SU-DHL-6 (cell line): ENCODE results near the gene ACVR1.

Experiments used
- EZH2phosphoT487 ChIP-seq: fragments of 200-600 bp; sonication (generic), shearing (Covaris generic); conservative IDR thresholded peaks from 2 replicates; pipeline ENCODE4 v1.6.1; 2018; ENCODE audit warnings: mild to moderate bottlenecking, antibody characterized with exemption, low read length, moderate library complexity, mixed read lengths
- TF ChIP-seq, protein P1 (sequence below): fragments of 200-600 bp; sonication (generic); IDR thresholded peaks from one replicate; pipeline ENCODE4 v1.5.1; 2017; ENCODE audit warnings: antibody characterized with exemption, mild to moderate bottlenecking, low read length, moderate library complexity; ENCODE audit not compliant: insufficient read depth, poor library complexity, severe bottlenecking

DNA sequence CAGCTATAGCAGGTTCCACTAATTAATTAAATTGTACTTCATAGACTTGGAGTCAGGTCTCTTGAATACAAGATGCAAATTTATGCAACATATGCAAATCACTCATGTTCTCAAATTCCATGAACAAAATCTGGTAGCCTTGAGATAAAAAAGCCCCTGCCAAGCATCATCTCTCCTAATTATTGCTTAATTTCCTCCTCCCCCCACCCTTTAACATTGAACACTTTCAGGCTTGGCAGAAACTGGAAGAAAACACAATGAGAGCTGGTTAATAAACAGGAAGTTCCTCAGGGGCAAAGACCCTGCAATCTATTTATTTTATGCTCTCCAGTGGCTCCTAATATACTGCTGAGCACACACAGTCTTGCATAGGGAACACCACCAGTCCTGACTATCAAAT, 35.6 kb upstream of the ACVR1 start:
- TF ChIP-seq, protein P1, sequence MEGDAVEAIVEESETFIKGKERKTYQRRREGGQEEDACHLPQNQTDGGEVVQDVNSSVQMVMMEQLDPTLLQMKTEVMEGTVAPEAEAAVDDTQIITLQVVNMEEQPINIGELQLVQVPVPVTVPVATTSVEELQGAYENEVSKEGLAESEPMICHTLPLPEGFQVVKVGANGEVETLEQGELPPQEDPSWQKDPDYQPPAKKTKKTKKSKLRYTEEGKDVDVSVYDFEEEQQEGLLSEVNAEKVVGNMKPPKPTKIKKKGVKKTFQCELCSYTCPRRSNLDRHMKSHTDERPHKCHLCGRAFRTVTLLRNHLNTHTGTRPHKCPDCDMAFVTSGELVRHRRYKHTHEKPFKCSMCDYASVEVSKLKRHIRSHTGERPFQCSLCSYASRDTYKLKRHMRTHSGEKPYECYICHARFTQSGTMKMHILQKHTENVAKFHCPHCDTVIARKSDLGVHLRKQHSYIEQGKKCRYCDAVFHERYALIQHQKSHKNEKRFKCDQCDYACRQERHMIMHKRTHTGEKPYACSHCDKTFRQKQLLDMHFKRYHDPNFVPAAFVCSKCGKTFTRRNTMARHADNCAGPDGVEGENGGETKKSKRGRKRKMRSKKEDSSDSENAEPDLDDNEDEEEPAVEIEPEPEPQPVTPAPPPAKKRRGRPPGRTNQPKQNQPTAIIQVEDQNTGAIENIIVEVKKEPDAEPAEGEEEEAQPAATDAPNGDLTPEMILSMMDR: no peak
- no peak for TF ChIP-seq EZH2phosphoT487
